Stimulated activated CD8-positive, alpha-beta memory T cell treated with anti-CD3 and anti-CD28 coated beads, Interleukin-12 subunit alpha, Interleukin-12 subunit beta, amount 100 ng/mL, for 24 hours (primary cell): Measurements from ENCODE around the gene GTF2H4.
A peak's percentile ranks its signal among the peaks of the same experiment; 100 is the strongest.
"Not testable (repeated sequence)": the region's sequence is repeated elsewhere in the genome, so short reads cannot be mapped to it uniquely, and the experiment has no call there.

Experiments used
- DNase-seq: peaks from one replicate; pipeline ENCODE4 v3.0.0-alpha.2; 2020; ENCODE audit errors: extremely low read depth

GTF2H4 gene

DNA sequence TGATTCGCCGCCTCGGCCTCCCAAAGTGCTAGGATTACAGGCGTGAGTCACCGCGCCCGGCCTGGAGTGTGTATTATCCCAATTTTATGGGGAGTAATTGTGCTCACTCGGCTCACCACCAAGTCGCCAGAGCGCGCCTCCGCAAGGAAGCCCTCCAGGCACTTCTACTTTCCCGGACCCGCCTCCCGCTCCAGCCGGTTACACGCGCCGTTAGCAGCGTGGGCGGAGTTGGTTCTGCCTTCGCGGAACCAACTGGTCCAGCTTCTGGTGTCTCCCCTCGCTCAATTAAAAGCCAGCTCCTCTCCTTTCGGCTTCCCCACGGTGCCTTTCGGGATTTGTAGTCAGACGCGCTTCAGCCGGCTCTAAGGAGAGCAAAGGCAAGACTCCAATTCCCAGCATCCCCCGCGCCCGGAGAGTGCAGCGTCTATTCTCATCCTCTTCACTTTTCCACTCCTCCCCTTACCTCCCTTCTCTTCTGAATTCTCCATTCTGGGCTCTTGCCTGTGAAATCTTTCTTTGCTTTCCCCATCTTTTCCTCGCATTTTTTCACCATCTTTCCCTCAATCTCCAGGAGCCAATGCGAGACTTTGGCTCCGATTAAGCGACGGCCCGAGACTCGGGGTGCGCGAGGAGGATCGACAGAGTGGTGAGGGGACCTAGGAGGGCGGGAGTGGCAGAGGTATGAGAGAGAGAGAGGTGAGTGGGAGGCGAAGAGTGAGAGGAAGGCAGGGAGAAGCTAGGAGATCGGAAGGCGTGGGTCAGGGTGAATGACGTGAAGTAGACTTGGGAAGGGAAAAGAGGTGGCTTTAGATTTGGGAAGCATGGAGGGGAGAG, at the start of gene GTF2H4:
GTF2H4 (plus strand) TSS at position 450 of the 834 bp plus-strand sequence.
- DNase-seq, result peak; percentile 92

DNA sequence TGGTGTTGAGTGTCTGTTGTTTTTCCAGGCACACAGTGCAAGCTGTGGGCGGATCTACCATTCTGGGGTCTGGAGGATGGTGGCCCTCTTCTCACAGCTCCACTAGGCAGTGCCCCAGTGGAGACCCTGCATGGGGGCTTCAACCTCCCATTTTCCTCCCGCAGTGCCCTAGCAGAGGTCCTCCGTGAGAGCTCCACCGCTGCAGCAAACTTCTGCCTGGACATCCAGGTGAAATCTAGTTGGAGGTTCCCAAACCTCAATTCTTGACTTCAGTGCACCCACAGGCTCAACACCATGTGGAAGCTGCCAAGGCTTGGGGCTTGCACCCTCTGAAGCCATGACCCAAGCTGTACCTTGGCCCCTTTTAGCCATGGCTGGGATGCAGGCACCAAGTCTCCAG, 48.3 kb upstream of the GTF2H4 start:
- not testable (repeated sequence) for DNase-seq

DNA sequence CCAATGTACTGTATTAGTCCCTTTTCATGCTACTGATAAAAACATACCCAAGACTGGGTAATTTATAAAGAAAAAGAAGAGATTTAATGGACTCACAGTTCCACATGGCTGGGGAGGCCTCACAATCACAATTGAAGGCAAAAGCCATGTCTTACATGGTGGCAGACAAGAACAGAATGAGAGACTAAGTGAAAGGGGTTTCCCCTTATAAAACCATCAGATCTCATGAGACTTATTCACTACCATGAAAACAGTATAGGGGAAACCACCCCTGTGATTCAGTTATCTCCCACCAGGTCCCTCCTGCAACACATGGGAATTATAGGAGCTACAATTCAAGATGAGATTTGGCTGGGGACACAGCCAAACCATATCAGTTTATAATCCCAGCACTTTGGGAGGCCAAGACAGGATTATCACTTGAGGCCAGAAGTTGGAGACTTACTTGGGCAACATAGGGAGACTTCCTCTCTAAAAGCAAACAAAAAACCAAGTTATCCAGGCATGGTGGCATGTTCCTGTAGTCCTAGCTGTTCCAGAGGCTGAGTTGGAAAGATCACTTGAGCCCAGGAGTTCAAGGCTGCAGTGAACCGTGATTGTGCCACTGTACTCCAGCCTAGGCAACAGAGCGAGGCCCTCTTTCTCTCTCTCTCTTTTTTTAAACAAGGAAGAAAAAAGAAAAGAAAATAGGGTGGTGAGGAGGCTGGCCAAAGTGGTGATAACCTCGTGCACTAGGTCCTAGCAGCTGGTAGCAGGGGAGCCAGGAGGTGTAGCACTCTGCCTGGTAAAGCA, 46.6 kb upstream of the GTF2H4 start:
- DNase-seq, result no peak

DNA sequence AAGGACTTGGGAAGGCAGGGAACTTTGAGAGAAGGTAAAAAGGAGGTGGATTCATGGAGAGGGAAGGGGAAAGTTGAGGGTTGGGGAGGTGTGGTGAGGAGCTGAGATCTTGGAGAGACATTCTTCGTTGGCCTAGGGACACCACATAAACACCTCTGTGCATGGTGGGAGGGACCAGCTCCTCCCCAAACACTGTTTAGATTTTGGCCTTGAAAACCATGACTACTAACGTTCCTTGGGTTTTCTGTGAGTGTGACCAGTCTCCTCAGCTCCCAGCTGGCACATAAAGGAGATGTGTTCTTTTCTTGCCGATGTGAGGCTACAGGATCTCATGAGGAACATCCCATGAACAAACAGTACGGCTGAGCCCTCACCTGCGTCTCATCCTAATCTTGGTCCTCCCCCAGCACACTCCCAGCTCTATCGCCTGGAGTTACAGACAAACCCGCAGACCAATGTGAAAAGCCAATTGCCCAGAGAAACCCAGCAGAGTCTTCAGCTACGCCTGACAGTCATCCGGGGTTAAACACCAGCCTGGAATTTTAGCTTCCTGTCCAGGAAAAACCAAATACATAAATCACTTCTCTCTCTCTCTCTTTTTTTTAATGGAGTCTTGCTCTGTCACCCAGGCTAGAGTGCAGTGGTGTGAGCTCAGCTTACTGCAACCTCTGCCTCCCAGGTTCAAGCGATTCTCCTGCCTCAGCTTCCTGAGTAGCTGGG, 45.7 kb upstream of the GTF2H4 start:
- no peak for DNase-seq

DNA sequence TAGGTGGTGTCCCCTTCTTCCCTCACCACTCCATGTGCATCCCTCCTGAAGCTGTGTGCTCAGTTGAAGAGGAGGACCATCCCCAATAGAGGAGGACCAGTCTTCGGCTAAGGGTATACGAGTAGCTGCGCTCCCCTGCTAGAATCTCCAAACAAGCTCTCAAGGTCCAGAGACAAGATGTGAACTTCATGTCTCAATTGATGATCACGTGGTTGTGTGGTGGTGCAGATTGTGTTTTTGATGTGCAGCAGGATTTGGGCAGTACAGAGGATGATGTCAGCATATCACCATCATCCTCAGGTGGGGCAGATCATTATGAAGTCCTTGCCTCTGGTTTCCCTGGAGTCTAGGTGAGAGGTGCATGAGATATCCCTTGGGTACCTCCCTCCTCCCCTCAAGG, 43.7 kb upstream of the GTF2H4 start:
- no peak for DNase-seq

DNA sequence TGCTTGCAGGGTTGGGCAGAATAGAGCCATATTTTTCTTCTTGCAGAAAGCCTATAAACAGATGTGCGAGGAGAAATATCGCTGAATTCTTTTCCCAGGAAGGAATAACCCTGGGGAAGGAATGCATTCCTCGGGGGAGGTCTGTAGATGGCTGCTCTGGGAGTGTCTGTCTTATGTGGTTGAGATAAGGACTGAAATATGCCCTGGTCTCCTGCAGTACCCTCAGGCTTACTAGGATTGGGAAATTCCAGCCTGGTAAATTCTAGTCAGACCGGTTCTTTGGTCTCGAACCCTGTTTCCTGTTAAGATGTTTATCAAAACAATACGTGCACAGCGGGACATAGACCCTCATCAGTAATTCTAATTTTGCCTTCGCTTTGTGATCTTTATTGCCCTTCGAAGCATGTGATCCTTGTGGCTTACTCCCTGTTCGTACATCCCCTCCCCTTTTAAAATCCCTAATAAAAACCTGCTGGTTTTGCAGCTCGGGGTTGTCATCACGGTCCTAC, 38.7 kb upstream of the GTF2H4 start:
- not testable (repeated sequence) for DNase-seq

- DNase-seq, result no peak
Measured at GRCh38 chr6:30870546-30870945, 37.5 kb upstream of the GTF2H4 start.

GRCh38 chr6:30871592-30872183, 36.3 kb upstream of the GTF2H4 start:
- no peak for DNase-seq

DNA sequence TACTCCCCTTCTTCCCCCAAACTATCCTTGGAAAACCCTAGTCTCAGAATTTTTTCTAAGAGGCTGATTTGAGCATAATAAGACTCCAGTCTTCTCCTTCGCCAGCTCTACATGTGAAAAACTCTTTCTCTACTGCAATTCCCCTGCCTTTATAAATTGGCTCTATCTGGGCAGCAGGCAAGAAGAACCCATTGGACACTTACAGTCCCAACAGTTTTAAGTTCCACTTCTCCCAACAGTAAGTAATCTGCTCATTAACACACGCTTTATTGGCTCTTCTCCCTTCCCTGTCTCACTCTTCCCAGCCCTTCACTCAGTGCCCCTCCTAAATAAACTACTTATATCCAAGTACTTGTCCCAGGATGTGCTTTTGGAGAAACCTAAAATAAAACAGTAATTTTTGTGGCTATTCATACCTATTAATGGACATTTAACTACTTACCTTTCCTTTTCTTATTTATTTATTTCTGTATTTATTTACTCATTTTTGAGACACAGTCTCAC, 34.8 kb upstream of the GTF2H4 start:
- DNase-seq, result no peak

DNA sequence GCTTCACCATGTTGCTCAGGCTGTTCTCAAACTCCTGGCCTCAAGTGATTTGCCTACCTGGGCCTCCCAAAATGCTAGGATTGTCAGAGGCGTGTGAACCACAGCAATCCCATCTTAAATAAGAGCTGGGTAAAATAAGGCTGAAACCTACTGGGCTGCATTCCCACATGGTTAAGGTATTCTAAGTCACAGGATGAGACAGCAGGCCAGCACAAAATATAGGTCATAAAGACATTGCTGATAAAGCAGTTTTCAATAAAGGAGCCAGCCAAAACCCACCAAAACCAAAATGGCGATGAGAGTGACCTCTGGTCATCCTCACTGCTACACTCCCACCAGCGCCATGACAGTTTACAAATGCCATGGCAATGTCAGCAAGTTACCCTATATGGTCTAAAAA, 34.2 kb upstream of the GTF2H4 start:
- not testable (repeated sequence) for DNase-seq

DNA sequence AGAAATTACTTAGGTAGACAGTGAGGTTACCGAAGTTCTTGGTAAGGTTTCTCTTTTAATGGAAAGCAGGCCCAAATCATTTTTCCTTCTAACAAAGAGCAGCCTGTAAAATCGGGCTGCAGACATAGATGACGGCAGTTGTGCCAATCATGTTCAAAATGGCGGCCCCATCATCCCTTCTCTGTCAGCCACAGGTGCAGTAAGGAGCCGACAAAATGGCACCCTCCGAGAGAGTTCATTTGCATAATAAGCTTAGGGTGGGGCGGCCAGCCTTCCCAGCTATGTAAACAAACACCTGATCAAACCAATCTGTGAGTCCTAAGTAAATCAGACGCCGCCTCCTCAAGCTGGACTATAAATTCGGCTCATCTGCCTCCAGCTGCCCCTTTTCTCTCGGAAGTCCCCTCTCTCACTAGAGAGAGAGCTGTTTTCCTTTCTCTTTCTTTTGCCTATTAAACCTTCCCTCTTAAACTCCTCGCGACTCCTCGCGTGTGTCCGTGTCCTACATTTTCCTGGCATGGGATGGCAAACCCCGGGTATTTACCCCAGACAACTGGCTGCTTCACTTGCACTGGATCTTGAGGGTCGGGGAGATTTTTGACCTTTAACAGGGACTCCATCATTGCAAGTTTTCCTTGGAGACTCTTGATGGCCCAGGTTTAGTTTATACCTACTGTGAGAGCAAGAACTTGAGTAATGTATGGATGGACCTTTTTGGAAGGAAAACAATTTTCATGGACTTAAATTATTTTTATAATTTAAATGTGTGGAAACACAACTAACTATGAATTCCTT, 32.6 kb upstream of the GTF2H4 start:
- no peak for DNase-seq

DNA sequence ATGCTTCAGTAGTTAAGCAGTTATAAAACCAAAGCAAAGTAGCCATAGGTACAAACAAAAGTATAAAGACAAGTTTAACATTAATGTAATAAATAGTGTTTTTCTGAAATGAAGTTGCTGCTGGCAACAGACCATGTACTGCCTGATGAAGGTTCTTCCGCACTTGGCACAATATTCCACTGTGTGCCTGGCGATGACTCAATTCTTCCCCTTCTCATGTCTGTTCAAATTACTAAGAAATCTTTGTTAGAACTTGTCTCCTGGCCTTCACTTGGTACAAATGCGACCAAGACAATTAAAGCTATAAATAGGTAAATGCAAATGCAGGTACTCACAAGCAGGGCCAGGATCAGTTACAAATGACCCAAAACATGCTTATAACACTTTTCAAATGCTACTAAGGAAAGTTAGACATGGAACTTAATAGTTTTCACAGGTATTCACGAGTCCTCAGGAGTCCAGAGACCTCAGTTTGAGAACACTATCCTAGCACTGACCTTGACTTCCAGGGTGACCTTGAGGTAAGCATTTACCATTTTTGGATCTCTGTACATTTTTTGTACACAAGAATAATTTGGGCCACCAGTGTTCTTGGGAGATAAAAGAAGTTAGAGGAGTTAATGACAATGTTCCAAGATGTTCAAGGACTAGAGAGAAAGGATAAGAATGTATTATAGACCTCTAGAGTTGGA, 31.8 kb upstream of the GTF2H4 start:
- DNase-seq, result no peak

GRCh38 chr6:30877419-30878262, 30.4 kb upstream of the GTF2H4 start:
- DNase-seq, result no peak

DNA sequence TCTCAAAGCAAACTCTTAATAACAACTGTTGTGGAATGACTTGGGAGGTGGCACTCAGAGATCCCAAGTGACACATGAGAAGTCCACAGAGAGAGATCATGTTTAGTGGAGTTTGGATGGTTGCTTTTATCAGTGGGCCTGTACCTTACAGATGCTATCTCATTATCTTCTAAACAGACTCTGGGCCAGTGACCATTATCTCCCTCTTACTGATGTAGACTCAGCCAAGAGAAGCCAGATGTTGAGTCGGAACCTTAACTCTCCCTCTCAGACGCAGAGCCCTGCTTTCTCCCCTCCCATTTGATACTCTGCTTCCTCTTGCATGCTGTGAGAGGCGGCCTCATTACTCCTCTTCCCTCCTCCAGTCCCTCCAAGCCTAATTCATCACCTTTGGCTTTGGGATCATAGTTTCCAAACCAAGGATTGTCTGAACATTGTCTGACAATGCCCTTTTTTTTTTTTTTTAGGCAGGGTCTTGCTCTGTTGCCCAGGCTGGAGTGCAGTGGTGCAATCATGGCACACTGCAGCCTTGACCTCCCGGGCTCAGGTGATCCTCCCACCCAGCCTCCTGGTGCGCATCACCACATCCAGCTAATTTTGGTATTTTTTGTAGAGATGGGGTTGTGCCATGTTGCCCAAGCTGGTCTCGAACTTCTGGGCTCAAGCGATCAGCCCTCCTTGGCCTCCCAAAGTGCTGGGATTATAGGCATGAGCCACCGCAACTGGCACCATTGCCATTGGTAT, 28.2 kb upstream of the GTF2H4 start:
- DNase-seq, result no peak

- no peak for DNase-seq
Measured at GRCh38 chr6:30880698-30881252, 27.2 kb upstream of the GTF2H4 start.

DNA sequence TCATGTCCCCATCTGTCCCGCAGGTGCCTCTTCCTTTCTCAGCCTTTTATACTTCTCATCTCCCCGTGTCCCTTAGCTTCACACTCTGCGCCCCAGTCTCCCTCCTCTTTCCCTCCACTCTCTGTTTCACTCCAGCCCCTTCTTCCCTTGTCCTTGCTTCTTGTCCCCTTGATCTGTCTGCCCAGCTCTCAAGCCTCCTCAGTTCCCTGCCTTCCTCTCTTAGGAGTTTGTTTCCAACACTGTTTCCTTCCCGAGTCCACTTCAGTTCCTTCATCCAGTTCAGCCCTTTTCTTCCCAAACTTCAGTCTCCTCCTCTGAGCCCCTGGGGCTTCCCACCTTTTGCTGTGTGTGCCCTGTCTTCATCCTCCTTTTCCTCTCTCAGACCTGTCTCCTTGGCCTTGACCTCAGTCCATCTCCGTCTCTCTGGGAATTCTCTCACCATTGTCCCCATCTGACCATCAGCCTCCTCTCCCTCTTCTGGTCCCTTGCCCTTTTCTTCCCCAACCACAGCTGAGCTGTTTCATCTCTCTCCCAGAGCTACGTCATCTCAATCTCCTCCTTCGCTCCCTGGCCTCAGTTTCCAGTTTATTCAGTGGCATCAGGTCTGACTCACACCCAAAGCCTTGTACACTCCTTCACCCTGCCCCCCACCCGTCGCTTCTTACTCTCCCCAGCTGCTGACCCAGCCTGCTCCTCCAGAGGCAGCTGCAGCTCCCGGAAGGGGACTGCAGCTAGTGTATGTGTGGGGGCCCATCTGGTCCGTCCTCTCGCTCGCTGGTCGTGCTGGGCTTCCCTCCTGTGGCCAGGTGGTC, 26.4 kb upstream of the GTF2H4 start:
- no peak for DNase-seq

- DNase-seq, result no peak
Measured at GRCh38 chr6:30882204-30882758, 25.7 kb upstream of the GTF2H4 start.
